GM21515 (cell line): ENCODE data around the gene SYT9.

Source experiments
- ATAC-seq: cut with Tn5 transposase; IDR thresholded peaks from one replicate; pipeline ENCODE4 v1.9.1; 2021; ENCODE audit not compliant: unreplicated experiment

Gene SYT9

DNA sequence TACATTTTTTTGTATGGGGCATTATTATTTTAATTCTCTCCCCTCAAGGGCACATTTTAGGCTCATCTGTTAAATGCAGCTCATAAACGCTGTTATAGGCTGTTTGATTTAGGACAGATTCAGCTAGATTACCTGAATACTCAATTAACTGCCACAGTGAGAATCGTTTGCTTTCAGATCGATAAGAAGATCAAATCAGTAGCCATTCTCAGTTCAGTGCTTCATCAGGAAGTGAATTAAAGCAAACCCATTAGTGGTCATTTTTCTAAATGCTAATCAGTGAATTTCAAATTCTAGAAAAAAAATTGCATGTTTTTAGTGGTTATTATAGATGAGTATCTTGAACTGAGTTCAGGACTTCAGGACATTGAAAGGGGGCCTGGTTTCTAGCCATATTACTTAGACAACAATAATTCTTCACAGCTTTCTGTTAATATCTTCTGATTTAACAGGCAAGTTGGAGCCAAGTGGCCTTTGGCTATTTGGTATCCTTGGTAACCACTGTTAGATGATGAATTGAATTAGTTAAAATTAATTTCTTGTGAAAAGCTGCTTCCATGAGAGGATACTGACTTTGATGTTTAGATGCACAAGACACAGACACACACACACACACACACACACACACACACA lies 18.6 kb downstream of the SYT9 start:
- ATAC-seq: no peak

DNA sequence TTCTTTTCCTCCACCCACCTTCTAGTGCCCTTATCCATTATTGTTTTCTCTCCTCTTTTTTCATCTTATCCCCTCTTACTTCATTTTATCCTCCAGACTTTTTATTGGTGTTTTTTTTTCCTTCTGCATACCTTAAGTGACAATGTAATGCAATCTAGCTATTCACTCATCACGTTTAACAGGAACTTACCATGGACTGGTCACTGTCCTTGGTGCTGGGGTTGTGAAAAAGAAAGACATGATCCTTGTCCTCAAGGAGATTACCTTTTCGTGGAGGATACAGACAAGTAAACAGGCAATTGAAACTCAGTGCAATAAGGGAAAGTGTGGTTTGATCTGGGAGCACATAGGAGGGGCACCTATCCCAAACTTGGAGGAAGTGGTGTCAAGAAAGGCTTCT lies 20.7 kb downstream of the SYT9 start:
- no peak for ATAC-seq

DNA sequence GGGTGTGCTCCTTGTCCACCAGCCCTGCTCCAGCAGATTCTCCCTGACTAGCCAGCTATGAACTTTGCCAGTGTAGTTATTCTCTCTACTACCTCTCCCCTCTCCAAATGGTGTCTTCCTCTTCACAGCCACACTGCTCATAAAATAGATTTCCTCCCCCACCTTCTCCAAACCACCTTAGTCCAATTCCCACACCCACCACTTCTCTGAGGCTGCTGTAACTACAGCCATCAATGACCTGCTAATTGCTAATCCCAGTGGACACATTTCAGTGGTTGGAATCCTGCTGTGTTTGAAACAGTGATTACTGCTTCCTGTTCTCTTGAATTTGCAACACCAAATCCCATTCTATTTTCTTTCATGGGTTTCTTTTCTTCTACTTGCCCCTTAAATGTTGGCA lies 23.4 kb downstream of the SYT9 start:
- no peak for ATAC-seq

GRCh38 chr11:7278314-7278917 lies 26.7 kb downstream of the SYT9 start:
- peak; percentile 76 for ATAC-seq

- no peak for ATAC-seq
Measured at GRCh38 chr11:7279676-7280075, 28.0 kb downstream of the SYT9 start.

- ATAC-seq: no peak
Measured at GRCh38 chr11:7281079-7281478, 29.4 kb downstream of the SYT9 start.

- no peak for ATAC-seq
Measured at GRCh38 chr11:7281809-7282208, 30.1 kb downstream of the SYT9 start.

GRCh38 chr11:7286178-7286577 lies 34.5 kb downstream of the SYT9 start:
- ATAC-seq: no peak

- no peak for ATAC-seq
Measured at GRCh38 chr11:7291100-7291829, 39.6 kb downstream of the SYT9 start.

DNA sequence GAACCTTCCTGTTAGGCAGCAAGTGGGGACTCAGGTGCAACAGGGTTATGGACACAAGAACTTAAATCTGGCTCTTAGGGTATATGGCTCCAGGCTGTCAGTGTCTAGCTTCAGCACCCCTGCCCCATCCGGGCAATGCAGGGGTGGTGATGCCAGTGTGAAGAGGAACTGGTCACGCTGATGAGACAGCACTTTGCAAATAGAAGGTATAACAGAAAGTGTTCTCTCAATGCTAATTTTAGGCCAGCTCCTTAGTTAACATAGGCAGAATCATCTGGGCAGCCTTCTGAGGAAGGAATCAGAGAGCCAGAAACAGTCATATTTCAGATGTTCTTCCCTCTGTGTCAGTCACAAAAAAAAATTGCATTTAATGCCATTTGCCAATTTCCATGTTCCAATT lies 41.2 kb downstream of the SYT9 start:
- ATAC-seq: no peak

- ATAC-seq: no peak
Measured at GRCh38 chr11:7299393-7299792, 47.7 kb downstream of the SYT9 start.

- no peak for ATAC-seq
Measured at GRCh38 chr11:7300281-7300680, 48.6 kb downstream of the SYT9 start.

DNA sequence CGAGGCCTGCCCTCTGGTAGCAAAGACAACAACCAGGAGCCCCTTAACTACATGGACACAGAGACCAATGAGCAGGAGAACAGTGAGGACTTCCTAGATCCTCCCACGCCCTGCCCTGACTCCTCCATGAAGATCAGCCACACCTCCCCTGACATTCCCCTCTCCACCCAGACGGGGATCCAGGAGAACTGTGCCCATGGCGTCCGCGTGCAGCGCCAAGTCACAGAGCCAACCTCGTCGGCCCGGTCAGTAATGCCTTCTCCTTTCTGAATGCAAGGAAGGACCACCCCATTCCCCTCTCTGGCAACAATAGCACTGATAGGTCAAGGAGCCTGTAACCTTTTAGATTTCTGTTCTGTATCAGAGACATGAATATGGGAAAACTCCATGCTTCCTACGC lies 51.4 kb downstream of the SYT9 start:
- ATAC-seq: no peak

DNA sequence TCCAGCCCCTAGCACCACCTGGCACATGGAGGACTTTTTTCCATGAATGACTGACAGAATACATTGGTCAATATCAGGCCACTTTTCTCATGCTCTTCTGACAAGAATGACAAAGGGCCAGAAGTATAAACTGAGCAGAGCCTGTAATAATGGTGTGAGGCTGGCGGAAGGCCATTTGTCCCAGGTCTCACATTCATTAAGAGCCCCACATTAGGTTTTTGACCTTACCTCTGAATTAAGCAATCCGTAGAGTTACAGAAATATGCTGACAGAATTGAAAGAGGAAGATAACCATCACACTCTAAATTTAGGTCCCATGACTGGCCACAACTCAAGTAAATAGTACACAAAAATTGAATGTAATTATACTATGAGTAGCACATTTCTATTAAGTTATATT lies 55.2 kb downstream of the SYT9 start:
- no peak for ATAC-seq

DNA sequence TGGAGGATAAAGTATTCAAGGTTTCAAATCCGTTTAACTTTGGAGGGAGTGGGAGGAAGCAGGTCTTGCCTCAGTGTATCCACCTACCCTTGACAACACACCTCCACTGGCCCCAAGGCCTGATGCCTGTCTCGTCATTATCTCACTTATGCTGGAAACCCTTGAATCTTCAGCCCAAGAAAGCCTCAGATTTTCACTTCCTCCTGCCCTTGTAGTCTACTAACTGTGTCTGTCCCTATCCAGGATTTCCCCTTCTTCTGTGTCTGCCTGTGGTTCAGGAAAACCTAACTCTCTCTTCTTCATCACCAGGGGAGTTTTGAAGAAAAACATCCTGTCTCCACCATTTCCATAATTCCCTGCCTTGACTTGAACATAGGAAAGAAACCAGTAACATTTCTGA lies 56.1 kb downstream of the SYT9 start:
- ATAC-seq: peak; percentile 66

DNA sequence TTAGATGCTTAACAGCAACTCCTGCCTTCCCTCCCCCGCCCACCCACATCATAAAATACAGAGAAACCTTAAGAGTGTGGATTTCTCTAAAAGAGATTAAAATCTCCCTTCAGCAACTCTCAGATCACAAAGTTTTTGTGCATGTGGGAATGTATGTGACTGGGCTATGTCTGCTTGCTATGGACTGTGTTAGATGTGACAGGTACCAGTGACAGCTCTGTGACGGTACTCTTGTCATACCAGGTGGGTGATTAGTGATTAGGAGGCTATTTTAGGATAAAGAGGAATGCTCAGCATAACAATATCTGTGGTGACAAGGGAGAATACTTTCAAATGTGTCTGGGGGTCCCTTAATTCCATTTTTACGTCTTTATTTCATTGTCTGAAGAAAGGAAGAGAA lies 60.2 kb downstream of the SYT9 start:
- no peak for ATAC-seq

- ATAC-seq: no peak
Measured at GRCh38 chr11:7314811-7315604, 63.3 kb downstream of the SYT9 start.

- no peak for ATAC-seq
Measured at GRCh38 chr11:7319501-7319900, 67.8 kb downstream of the SYT9 start.

GRCh38 chr11:7320306-7320705 lies 68.6 kb downstream of the SYT9 start:
- no peak for ATAC-seq

GRCh38 chr11:7321473-7322450 lies 70.1 kb downstream of the SYT9 start:
- ATAC-seq: no peak

DNA sequence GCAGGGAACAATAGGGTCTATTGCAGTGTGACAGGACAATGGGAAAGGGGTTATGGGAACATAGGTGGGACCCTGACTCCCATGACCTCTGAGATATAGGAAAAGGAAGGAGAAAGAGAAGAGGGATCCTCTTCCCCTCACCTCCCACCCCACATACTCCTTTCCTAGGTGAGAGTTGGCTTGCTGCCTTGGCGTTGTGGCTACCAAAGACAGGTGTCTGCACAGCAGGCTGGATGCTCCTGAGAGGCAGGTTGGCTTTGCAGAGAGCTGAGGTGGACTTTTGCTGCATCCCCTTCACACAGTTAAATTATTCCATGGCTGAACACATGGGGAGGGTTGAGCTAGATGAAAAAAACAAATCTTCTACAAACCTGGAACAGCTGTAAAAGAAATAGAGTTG lies 80.7 kb downstream of the SYT9 start:
- no peak for ATAC-seq
